ENCODE measurements around the gene HSPA13.

HSPA13 gene

GRCh38 chr21:14325595-14325994, 57.4 kb downstream of the HSPA13 start:
- DNase-seq (ENCODE audit: low read depth, low spot score), result no peak
- TF ChIP-seq, protein P1, sequence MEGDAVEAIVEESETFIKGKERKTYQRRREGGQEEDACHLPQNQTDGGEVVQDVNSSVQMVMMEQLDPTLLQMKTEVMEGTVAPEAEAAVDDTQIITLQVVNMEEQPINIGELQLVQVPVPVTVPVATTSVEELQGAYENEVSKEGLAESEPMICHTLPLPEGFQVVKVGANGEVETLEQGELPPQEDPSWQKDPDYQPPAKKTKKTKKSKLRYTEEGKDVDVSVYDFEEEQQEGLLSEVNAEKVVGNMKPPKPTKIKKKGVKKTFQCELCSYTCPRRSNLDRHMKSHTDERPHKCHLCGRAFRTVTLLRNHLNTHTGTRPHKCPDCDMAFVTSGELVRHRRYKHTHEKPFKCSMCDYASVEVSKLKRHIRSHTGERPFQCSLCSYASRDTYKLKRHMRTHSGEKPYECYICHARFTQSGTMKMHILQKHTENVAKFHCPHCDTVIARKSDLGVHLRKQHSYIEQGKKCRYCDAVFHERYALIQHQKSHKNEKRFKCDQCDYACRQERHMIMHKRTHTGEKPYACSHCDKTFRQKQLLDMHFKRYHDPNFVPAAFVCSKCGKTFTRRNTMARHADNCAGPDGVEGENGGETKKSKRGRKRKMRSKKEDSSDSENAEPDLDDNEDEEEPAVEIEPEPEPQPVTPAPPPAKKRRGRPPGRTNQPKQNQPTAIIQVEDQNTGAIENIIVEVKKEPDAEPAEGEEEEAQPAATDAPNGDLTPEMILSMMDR (IDR thresholded peaks at IDR 0.05; ENCODE audit: low read depth, low read length), result no peak
- H3K4me3 ChIP-seq (ENCODE audit: low read depth, low read length), result no peak overlapping the region
- in situ Hi-C loops (cut with HindIII; ENCODE audit: low sequenced_read_pairs), result no loop called here

Data from astrocyte of the spinal cord (primary cell).